Activated CD8-positive, alpha-beta memory T cell treated with anti-CD3 and anti-CD28 coated beads, Interleukin-2, amount 10 ng/mL, durations not matched to agents 7 days and 5 days (primary cell): ENCODE results near the gene GAMT. TPM values are rescaled to one million over a fixed set of nuclear protein-coding genes. Genes with fewer than 3 reads are reported as not detected.

Experiments
- ATAC-seq: fragments of 150-1000 bp; cut with Tn5 transposase; one replicate; pipeline ENCODE4 v1.10.0; 2021; ENCODE audit warnings: moderate library complexity
- CTCF ChIA-PET: fragments of 350-600 bp; sonication (Branson Sonifier 250); formaldehyde crosslinking; loops from one replicate; lab custom pipeline; 2021; ENCODE audit warnings: antibody characterized with exemption; lab: Charles Lee
- DNase-seq: peaks from one replicate; pipeline ENCODE4 v3.0.0-alpha.2; 2020
- H3K27ac Mint-ChIP-seq: one replicate; pipeline ENCODE4 v1.8.0; 2021; ENCODE audit warnings: mild to moderate bottlenecking, mixed read lengths
- H3K27me3 Mint-ChIP-seq: one replicate; pipeline ENCODE4 v1.8.0; 2021; ENCODE audit warnings: mixed read lengths
- H3K36me3 Mint-ChIP-seq: one replicate; pipeline ENCODE4 v1.8.0; 2021; ENCODE audit warnings: mild to moderate bottlenecking, mixed read lengths
- H3K4me1 Mint-ChIP-seq: one replicate; pipeline ENCODE4 v1.8.0; 2021; ENCODE audit warnings: mixed read lengths
- H3K4me3 Mint-ChIP-seq: one replicate; pipeline ENCODE4 v1.8.0; 2021; ENCODE audit warnings: mild to moderate bottlenecking, moderate library complexity, mixed read lengths
- H3K9me3 Mint-ChIP-seq: one replicate; pipeline ENCODE4 v1.8.0; 2022; ENCODE audit warnings: low read depth, mixed read lengths
- total RNA-seq, 2 experiments: library from RNA; stranded (reverse); gene quantifications; one replicate each; pipeline ENCODE4 v1.2.3, GENCODE V29; 2021

The GAMT gene
- total RNA-seq, 2 experiments from 2014 or later: 19.3 to 20.4 TPM

DNA sequence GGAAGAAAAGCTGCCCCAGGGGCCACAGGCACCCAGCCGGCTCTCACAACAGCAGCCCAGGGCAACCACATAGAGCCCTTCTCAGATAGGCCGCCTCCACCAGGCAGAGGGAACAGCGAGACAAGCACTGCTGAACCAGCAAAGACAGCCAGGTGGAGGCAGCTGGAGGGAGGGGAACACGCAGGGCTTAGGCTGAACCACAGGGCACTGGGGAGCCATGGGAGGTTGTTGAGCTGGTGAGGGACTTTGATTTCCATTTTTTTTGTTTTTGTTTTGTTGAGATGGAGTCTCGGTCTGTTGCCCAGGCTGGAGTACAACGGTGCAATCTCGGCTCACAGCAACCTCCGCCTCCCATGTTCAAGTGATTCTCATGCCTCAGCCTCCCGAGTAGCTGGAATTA is 3.5 kb downstream of the GAMT start:
- Mint-ChIP-seq H3K4me1 (peaks cover 9% of the 10 kb centered on the region), H3K36me3 (no peaks in the 10 kb centered on the region), H3K27me3 (peaks cover 4% of the 10 kb centered on the region), H3K4me3 (no peak overlapping the region), H3K9me3 (no peaks in the 10 kb centered on the region), H3K27ac (no peak overlapping the region)
- ATAC-seq (no peak), DNase-seq (no peak)
- CTCF ChIA-PET: interaction anchor here (1.0 kb wide), 2 partner anchors 113 to 118 kb away, joined by 3 read pairs; no protein-coding TSS in a partner anchor

DNA sequence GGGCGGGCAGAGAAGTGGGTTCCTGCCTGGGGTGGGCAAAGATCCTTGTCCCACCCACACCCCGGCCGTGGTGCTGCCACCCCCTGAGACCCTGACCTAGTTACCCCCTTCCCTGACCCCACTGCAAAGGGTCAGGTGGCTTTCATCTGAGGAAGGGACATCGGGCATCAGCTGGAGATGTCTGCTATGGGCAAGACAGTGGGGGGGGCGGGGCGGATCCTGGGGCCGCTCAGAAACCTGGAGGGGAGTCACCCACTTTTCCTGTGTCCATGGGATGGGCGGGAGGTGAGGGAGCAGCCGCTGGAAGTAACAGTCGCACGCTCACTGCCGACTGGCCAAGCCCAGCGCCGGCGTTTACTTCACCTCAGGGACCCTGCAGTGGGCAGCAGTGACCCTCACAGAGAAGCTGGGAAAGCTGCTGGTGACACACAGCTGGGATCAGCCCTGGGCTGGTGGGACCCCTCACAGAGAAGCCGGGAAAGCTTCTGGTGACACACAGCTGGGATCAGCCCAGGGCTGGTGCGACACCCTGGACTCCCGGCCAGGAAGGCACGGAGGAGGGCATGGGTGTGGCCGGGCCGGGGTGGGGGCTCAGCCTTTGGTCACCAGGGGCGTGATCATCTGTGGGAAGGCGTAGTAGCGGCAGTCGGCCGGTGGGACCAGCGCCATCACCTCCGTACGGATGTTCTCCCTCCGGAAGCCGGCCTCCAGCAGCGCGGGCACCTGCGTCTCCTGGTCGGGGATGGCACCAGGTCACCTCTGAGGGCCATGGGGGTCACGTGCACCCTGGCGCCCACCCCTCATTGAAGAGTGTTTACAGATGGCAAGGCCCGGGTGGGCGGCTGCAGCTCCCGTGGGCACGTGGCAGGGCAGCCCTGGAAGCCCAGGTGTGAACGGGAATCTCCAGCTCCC is 4.3 kb downstream of the GAMT start:
- ATAC-seq: no peak
- peaks cover 4% of the 10 kb centered on the region for H3K4me1 Mint-ChIP-seq

DNA sequence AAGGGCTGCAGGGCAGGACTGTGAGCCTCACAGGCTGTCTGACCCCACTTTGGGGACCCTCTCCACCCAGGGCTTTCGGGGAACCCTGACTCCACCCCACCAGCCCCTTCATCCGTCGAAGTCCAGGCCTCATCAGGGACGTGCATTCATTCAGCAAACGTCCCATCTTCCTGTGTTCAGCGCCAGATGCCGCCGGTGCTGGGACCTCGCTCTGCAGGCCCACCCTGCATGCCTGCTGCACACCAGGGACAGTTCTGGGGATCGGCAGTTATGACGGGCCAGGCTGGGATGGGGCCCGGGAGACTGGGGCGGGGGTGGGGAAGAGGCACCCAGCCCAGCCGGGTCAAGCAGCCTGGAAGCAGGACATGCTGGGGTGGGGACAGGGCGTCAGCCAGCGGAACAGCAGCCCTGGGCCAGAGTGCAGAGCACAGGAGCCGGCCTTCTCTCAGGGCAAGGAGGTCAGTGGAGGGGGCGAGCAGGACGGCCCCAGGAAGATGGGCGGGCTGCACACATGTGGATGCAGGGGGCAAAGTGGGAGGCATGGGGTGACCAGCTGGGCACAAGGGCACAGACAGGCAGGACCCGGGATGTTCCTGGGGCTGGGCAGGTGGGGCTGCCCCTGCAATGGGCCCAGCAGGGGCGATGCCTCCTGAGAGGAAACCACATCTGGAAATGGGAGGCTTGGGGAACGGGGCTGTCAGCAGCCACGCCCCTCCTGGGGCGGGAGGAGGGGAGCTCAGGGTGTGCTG is 5.1 kb downstream of the GAMT start:
- DNase-seq (no peak), ATAC-seq (no peak)
- peaks cover 4% of the 10 kb centered on the region for H3K4me1 Mint-ChIP-seq
- CTCF ChIA-PET: interaction anchor here (0.8 kb wide), 1 partner anchor 17 kb away, joined by 3 read pairs; no protein-coding TSS in a partner anchor
- H3K9me3 Mint-ChIP-seq: no peaks in the 10 kb centered on the region
- H3K36me3 Mint-ChIP-seq: peaks cover under 1% of the 10 kb centered on the region
- no peaks in the 10 kb centered on the region for H3K27me3 Mint-ChIP-seq
- no peak overlapping the region for H3K27ac Mint-ChIP-seq
- no peak overlapping the region for H3K4me3 Mint-ChIP-seq

More for the DNA sequence above, 4.3 kb downstream of the GAMT start:
- Mint-ChIP-seq H3K27me3 (no peaks in the 10 kb centered on the region), H3K27ac (no peak overlapping the region), H3K36me3 (no peaks in the 10 kb centered on the region), H3K9me3 (no peaks in the 10 kb centered on the region), H3K4me3 (no peak overlapping the region)
- CTCF ChIA-PET: interaction anchor here (0.8 to 1.0 kb wide), 3 partner anchors 16 to 118 kb away, joined by 3 read pairs; no protein-coding TSS in a partner anchor
- no peak for DNase-seq

DNA sequence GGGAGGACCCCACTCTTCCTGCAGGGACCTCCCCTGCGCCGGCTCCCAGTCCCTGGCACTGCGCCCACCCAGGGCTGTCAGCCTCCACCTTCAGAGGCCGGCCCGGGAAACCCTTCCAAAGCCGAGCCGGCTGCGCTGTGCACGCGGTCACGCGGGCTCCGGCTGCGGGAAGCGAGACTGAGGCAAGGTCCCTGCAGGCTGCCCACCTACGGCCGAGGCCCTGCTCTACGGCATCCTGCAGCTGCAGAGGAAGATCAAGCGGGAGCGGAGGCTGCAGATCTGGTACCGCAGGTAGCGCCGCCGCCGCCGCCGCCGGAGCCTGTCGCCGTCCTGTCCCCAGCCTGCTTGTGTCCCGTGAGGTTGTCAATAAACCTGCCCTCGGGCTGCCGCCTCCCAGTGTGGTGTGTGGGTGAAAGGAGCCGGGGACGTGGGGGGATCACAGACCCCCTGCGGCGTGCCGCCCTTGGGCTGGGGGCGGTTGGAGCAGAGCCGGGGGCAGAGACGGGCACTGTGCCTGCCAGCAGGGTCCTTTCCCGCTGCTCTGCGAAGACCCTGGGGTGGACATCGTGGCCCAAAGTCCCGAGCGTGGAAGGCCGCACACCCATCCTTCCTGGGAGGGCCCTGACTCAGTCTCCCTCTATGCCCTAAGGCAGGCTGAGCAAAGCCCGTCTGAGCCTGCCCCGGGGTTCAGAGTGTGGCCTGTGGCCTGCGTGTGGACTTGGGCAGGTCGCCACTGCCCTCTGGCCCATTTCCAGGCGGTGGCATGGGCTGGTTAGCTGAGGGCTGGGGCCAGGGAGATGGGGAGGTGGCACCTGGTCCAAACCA is 5.9 kb downstream of the GAMT start:
- no peak for ATAC-seq
- no peak overlapping the region for H3K4me3 Mint-ChIP-seq
- H3K36me3 Mint-ChIP-seq: peaks cover 2% of the 10 kb centered on the region
- H3K4me1 Mint-ChIP-seq: peaks cover 4% of the 10 kb centered on the region
- H3K9me3 Mint-ChIP-seq: no peaks in the 10 kb centered on the region
- H3K27ac Mint-ChIP-seq: no peak overlapping the region
- CTCF ChIA-PET: no interaction called here
- H3K27me3 Mint-ChIP-seq: no peaks in the 10 kb centered on the region
- no peak for DNase-seq

DNA sequence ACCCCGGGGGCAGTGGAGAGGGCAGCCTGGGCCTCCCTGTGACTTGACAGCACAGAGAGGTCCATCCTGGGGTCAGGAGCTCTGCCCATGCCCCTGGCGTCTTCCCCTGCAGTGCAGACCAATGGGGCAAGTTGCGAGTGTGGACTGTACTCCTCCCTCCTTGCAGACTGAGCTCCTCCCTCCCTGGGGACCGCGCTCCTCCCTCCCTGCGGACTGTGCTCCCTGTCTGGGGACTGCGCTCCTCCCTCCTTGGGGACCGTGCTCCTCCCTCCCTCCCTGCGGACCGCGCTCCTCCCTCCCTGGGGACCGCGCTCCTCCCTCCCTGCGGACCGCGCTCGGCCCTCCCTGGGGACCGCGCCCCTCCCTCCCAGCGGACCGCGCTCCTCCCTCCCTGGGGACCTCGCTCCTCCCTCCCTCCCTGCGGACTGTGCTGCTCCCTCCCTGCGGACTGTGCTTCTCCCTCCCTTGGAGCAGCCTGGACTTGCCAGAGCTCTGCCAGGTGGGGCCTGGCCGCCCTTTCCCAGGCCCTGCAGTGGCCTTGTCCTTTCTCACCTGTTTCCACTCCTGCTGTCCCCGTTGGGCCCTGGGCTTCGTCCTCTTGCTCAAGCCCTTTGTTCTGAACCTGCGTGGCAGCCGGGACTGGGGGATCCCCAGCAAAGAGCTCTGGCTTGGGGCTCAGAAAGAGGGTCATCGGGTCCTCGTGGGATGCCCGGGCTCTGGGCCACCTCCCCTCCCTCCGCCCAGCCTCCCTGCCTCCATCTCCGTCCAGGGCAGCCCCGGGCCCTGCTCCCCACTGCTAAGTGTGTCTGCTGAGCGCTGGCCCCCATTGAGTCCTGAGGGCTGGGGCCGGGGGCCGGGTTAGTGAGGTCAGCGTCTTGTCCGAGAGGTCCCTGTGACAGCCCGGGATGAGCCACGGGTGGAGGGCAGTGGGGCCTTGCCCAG is 6.8 kb downstream of the GAMT start:
- DNase-seq: no peak
- H3K27ac Mint-ChIP-seq: no peak overlapping the region
- peaks cover 4% of the 10 kb centered on the region for H3K4me1 Mint-ChIP-seq
- CTCF ChIA-PET: no interaction called here
- no peaks in the 10 kb centered on the region for H3K9me3 Mint-ChIP-seq
- H3K36me3 Mint-ChIP-seq: peaks cover 4% of the 10 kb centered on the region
- no peaks in the 10 kb centered on the region for H3K27me3 Mint-ChIP-seq
- no peak for ATAC-seq
- H3K4me3 Mint-ChIP-seq: no peak overlapping the region

DNA sequence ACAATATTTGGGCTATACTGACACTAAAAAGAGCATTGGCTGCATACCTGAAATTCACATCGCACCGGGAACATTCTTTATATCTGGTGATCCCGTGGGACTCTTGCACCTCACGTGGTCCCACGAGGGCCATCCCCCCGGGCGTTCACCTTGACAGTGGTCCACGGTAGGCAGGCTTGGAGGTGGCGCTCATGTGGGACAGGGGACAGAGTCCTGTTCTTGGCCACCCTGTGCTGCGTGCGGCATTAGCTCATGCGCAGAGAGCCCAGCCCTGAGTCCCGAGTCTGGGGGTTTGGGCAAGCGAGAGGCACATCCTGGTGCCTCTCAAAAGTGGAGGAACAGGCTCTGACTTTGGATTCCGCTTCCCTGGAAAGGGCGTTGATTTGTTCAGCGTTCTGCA is 7.5 kb downstream of the GAMT start:
- H3K27me3 Mint-ChIP-seq: no peaks in the 10 kb centered on the region
- peaks cover 3% of the 10 kb centered on the region for H3K9me3 Mint-ChIP-seq
- CTCF ChIA-PET: no interaction called here
- no peak for ATAC-seq
- DNase-seq: no peak
- H3K4me3 Mint-ChIP-seq: no peak overlapping the region
- H3K4me1 Mint-ChIP-seq: peaks cover 4% of the 10 kb centered on the region
- H3K27ac Mint-ChIP-seq: no peak overlapping the region
- peaks cover 11% of the 10 kb centered on the region for H3K36me3 Mint-ChIP-seq

DNA sequence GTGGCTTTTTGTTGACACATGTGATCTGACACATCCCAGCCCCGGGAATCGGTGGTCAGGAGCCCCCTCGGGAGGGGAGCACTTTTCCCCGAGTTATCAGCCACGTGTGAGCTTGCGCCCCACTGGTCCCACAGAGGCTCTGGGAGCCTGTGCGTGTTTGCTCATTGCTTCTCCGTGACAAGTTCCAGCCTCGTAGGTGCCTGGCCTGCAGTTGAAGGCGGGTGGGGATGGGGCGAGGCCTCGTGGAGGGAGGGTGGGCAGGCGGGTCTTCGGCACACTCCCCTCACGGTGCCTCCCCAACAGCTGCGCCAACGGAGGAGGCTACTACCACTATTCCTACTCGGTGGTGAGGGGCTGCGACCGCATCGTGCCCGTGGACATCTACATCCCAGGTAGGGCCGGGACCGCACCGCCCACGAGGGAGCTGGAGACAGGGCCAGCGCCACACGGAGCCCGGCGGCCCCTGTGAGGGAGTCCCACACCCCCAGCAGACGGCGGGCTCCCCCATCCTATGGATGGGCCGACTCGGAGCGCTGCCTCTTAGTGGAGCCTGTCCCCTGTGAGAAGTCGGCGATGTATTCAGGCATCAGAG is 8.3 kb downstream of the GAMT start:
- Mint-ChIP-seq H3K4me3 (no peak overlapping the region), H3K27ac (no peak overlapping the region), H3K4me1 (peaks cover 4% of the 10 kb centered on the region), H3K27me3 (no peaks in the 10 kb centered on the region), H3K36me3 (peaks cover 16% of the 10 kb centered on the region), H3K9me3 (peaks cover 3% of the 10 kb centered on the region)
- CTCF ChIA-PET: interaction anchor here (0.6 kb wide), 1 partner anchor 10 kb away, joined by 3 read pairs; no protein-coding TSS in a partner anchor
- ATAC-seq (no peak), DNase-seq (no peak)

DNA sequence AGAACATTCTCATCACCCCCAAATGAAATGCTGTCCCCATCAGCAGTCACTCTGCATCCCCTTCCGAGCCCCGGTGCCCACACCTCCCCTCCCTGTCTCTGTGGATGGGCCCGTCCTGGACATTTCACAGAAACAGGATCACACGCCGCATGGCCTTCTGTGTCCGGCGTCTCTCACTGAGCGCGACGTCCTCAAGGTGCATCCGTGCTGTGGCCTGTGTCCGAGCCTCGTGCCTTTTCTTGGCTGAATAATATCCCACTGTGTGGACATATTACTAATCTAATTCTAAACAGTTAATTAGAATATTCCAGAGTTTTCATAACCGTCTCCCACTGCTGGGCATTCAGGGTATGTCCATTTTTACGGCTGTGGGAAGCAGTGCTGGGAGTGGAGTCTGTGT is 8.9 kb downstream of the GAMT start:
- DNase-seq (no peak), ATAC-seq (no peak)
- Mint-ChIP-seq H3K27me3 (no peaks in the 10 kb centered on the region), H3K4me3 (no peak overlapping the region), H3K4me1 (peaks cover 4% of the 10 kb centered on the region), H3K36me3 (peaks cover 16% of the 10 kb centered on the region), H3K9me3 (peaks cover 3% of the 10 kb centered on the region), H3K27ac (no peak overlapping the region)
- CTCF ChIA-PET: no interaction called here

DNA sequence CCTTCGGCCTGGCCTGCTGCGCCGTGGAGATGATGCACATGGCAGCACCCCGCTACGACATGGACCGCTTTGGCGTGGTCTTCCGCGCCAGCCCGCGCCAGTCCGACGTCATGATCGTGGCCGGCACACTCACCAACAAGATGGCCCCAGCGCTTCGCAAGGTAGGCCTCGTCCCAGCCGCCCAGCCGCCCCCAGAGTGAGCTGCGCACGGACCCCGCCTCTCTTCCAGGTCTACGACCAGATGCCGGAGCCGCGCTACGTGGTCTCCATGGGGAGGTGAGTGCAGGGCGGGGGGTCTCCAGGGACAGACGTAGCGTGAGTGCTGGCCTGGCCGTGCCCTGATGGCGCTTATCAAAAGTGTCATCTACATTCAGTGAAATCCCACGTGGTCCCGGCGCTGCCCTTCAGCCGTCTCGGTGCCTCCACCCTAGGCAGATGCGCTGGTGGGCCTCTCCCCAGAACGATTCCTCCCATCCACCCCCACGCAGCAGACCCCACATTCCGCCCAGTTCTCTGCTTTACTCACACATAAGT is 10.4 kb downstream of the GAMT start:
- peaks cover 18% of the 10 kb centered on the region for H3K36me3 Mint-ChIP-seq
- CTCF ChIA-PET: no interaction called here
- peaks cover 2% of the 10 kb centered on the region for H3K4me1 Mint-ChIP-seq
- H3K4me3 Mint-ChIP-seq: no peak overlapping the region
- ATAC-seq (no peak), DNase-seq (no peak)
- peaks cover 3% of the 10 kb centered on the region for H3K9me3 Mint-ChIP-seq
- no peaks in the 10 kb centered on the region for H3K27me3 Mint-ChIP-seq
- no peak overlapping the region for H3K27ac Mint-ChIP-seq

DNA sequence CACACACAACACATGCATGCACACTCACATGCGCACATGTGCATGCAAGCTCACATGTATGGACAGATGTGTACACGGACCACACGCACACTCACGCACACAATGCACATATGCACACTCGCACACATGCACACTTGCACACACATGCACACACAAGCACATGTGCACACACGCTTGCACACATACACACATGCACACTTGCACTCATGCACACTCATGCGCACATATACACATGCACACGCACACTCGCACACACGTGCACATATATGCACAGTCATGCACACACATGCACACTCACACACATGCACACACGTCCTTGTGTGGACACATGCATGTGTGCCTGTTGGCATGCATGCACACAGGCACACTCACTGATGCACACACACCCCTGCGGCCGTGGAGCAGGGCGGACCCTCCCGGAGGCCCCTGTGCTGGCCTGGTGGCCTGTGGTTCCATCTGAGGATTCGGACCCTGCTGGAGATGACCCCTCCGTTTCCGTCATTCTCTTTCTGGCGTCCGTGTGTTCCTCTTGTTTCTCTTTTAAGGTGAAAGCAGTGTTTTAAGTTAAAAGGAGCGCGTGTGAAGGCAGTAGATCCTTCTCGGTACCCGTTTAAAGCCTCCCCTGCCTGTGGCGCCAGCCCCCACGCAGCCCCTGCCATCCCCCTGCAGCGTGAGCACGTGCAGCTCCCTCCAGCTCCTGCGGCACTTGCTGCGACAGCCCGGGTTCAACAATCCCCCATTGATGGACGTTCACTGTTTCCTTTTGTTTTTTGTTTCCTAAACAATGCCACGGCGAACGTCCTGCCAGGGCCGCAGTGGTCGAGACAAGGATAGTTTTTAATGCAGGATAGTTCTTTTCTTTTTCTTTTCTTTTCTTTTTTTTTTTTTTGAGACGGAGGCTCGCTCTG is 12.1 kb downstream of the GAMT start:
- H3K4me3 Mint-ChIP-seq: no peak overlapping the region
- CTCF ChIA-PET: no interaction called here
- no peak for DNase-seq
- peaks cover 18% of the 10 kb centered on the region for H3K36me3 Mint-ChIP-seq
- H3K27ac Mint-ChIP-seq: no peak overlapping the region
- ATAC-seq: no peak
- peaks cover 13% of the 10 kb centered on the region for H3K4me1 Mint-ChIP-seq
- no peaks in the 10 kb centered on the region for H3K27me3 Mint-ChIP-seq
- peaks cover 3% of the 10 kb centered on the region for H3K9me3 Mint-ChIP-seq

DNA sequence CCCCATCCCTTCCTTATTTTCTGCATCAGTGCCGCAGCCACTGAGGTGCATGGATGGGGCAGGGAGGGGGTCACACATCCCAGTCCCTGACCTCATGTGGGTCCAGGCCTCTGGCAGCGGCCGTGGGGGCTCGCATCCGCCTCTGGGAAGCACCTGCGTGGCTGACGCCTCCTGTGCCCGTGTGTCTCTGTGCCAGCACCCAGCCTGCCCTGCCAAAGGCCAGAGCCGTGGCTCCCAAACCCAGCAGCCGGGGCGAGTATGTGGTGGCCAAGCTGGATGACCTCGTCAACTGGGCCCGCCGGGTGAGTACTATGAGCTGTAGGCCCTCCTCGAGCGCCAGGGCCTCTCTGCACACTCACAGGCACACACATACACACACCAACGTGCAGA is 12.7 kb downstream of the GAMT start:
- CTCF ChIA-PET: no interaction called here
- peaks cover 13% of the 10 kb centered on the region for H3K4me1 Mint-ChIP-seq
- H3K27me3 Mint-ChIP-seq: no peaks in the 10 kb centered on the region

More for the DNA sequence above, 12.7 kb downstream of the GAMT start:
- H3K4me3 Mint-ChIP-seq: no peak overlapping the region
- H3K27ac Mint-ChIP-seq: no peak overlapping the region
- H3K36me3 Mint-ChIP-seq: peaks cover 18% of the 10 kb centered on the region
- H3K9me3 Mint-ChIP-seq: peaks cover 3% of the 10 kb centered on the region
- ATAC-seq: no peak
- no peak for DNase-seq
